Heart left ventricle (tissue), 13 donors: ENCODE data around the gene LIPC.

Experiments
- CTCF ChIP-seq, 12 donors: fragments of 200-600 bp; sonication (generic) in 4 of 12; IDR thresholded peaks; one replicate each; pipeline versions ENCODE4 v1.5.0 to v1.8.0; 2018 to 2022; ENCODE audit warnings: antibody characterized with exemption in 12 of 12, mild to moderate bottlenecking in 5 of 12
- POLR2A ChIP-seq, 2 donors: fragments of 450-650 bp; IDR thresholded peaks; one replicate each; pipeline ENCODE4 v1.6.1; 2017; ENCODE audit warnings: antibody characterized with exemption in 2 of 2, mild to moderate bottlenecking in 2 of 2, moderate library complexity in 2 of 2
- donor health status: ischemic (EF 13 %, LVEDD 7.1; RV severe dilation, severe dysfunction).
- donor health status: DM: no; HTN: yes; CAD: no.
- donor health status: DM: no; HTN: no; CAD: no.
- donor health status: ischemic (EF 25% LVEDD 6.9; RV normal size, moderate dysfunction).
- donor health status: ischemic (EF 25% LVEDD 5.7; RV mildly dilated, moderate dysfunction).
- donor health status: ischemic (EF 35%, LVEDD 5.7; RV mildly dilated, moderate dysfunction).
- donor health status: nonischemic (EF 11% LVEDD 7.7; RV severe dilation, severe dysfunction).
- donor health status: DM: yes; HTN: yes; CAD: no.
- donor health status: PGD.
- donor health status: ischemic (EF 29% LVEDD 5.4; RV normal size, mild dysfunction).
- donor health status: nonischemic (EF 23%, LVEDD 6.1; RV moderate dilation, normal function).

GRCh38 chr15:58484791-58485600 is 53.2 kb downstream of the LIPC start:
- TF ChIP-seq CTCF (IDR thresholded peaks at IDR 0.05) (no peak), POLR2A (IDR thresholded peaks at IDR 0.05) (no peak)
